Stomach (tissue), 4 donors: ENCODE results near the gene ZNF598.

Source experiments
- POLR2A ChIP-seq, 4 donors: fragments of 450-650 bp; IDR thresholded peaks; one replicate each; pipeline ENCODE4 v1.6.1; 2016; ENCODE audit warnings: antibody characterized with exemption in 4 of 4, control low read depth in 2 of 4, mild to moderate bottlenecking in 1 of 4, moderate library complexity in 1 of 4
- POLR2AphosphoS5 ChIP-seq, 3 donors: sonication (generic); formaldehyde crosslinking; IDR thresholded peaks; one replicate each; pipeline ENCODE4 v1.6.1; 2016; ENCODE audit warnings: antibody characterized with exemption in 3 of 3
- TF ChIP-seq, protein P1 (sequence below), 7 experiments: fragments of 450-650 bp in 4 of 7; fragments of 200-600 bp in 3 of 7; sonication (generic) in 3 of 7; IDR thresholded peaks; one replicate each; pipeline ENCODE4 v1.5.1; 2016 to 2019; ENCODE audit warnings: antibody characterized with exemption in 7 of 7, control low read depth in 2 of 7, mild to moderate bottlenecking in 1 of 7

DNA sequence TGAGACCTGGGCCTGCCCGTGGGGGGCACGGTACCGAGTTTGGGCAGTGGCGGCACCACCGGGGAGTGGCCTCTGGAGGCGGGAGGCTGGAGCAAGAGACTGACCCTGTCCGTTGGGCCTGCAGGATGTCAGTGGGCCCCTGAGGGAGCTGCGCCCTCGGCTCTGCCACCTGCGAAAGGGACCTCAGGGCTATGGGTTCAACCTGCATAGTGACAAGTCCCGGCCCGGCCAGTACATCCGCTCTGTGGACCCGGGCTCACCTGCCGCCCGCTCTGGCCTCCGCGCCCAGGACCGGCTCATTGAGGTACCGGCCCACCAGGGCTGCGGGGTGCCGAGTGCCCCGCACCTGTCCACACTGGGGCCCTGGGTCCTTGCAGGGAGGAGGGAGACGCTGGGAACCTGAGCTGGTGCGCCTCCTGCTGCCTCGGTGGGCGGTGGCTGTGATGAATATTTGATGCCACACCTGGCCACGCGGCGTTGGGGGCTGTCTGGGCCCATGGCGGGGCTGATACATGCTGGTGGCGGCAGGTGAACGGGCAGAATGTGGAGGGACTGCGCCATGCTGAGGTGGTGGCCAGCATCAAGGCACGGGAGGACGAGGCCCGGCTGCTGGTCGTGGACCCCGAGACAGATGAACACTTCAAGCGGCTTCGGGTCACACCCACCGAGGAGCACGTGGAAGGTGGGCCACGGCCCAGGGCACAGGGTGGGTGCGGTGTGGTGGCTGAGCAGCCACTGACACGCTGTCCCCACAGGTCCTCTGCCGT is 26.8 kb upstream of the ZNF598 start:
- TF ChIP-seq, protein P1, sequence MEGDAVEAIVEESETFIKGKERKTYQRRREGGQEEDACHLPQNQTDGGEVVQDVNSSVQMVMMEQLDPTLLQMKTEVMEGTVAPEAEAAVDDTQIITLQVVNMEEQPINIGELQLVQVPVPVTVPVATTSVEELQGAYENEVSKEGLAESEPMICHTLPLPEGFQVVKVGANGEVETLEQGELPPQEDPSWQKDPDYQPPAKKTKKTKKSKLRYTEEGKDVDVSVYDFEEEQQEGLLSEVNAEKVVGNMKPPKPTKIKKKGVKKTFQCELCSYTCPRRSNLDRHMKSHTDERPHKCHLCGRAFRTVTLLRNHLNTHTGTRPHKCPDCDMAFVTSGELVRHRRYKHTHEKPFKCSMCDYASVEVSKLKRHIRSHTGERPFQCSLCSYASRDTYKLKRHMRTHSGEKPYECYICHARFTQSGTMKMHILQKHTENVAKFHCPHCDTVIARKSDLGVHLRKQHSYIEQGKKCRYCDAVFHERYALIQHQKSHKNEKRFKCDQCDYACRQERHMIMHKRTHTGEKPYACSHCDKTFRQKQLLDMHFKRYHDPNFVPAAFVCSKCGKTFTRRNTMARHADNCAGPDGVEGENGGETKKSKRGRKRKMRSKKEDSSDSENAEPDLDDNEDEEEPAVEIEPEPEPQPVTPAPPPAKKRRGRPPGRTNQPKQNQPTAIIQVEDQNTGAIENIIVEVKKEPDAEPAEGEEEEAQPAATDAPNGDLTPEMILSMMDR (IDR thresholded peaks at IDR 0.05), result no peak
- TF ChIP-seq POLR2AphosphoS5 (IDR thresholded peaks at IDR 0.05) (no peak), POLR2A (IDR thresholded peaks at IDR 0.05) (no peak)
